Endothelial cell of umbilical vein (primary cell): ENCODE measurements around the gene ZNF57.

Experiments used
- CTCF ChIP-seq, 2 donors: IDR thresholded peaks; 1 replicate in 1 of 2; 2 replicates in 1 of 2; pipeline ENCODE4 v1.5.1; 2011; ENCODE audit warnings: low read length in 2 of 2, mild to moderate bottlenecking in 2 of 2, moderate library complexity in 2 of 2, control low read depth in 1 of 2, inconsistent platforms in 1 of 2, low read depth in 1 of 2; ENCODE audit not compliant: insufficient read depth in 1 of 2; ENCODE audit errors: extremely low read depth in 1 of 2
- EZH2 ChIP-seq: IDR thresholded peaks from 2 replicates; pipeline ENCODE4 v1.6.1; 2012; ENCODE audit warnings: borderline replicate concordance, low read depth, mild to moderate bottlenecking, moderate library complexity, low read length, inconsistent platforms; ENCODE audit not compliant: severe bottlenecking
- FOS ChIP-seq: IDR thresholded peaks from 2 replicates; pipeline ENCODE4 v1.6.1; 2011; ENCODE audit warnings: mild to moderate bottlenecking, low read length, moderate library complexity, borderline replicate concordance; ENCODE audit not compliant: insufficient read depth
- GATA2 ChIP-seq: IDR thresholded peaks from 2 replicates; pipeline ENCODE4 v1.7.0; 2011; ENCODE audit warnings: low read depth, mild to moderate bottlenecking, moderate library complexity, mixed read lengths, low read length; ENCODE audit not compliant: insufficient read length, insufficient read depth
- JUN ChIP-seq: IDR thresholded peaks from 2 replicates; pipeline ENCODE4 v1.6.1; 2011; ENCODE audit warnings: borderline replicate concordance, low read depth; ENCODE audit not compliant: insufficient read length, insufficient read depth
- MAX ChIP-seq: IDR thresholded peaks from 2 replicates; pipeline ENCODE4 v1.6.1; 2011; ENCODE audit not compliant: insufficient read depth, insufficient read length
- MYC ChIP-seq: IDR thresholded peaks from one replicate; pipeline ENCODE4 v1.6.1; 2011; ENCODE audit warnings: mild to moderate bottlenecking, low read depth, low read length
- POLR2A ChIP-seq: IDR thresholded peaks from 2 replicates; pipeline ENCODE4 v1.6.1; 2012; ENCODE audit warnings: low read depth, mild to moderate bottlenecking, control low read depth, low read length

DNA sequence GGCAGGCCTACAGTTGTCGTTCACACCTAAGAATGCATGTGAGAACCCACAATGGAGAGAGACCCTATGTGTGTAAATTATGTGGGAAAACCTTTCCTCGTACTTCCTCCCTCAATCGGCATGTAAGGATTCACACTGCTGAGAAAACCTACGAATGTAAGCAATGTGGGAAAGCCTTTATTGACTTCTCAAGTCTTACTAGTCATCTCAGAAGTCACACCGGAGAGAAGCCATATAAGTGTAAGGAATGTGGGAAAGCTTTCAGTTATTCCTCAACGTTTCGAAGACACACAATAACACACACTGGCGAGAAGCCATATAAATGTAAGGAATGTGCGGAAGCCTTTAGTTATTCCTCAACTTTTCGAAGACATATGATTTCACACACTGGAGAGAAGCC lies 48.1 kb upstream of the ZNF57 start:
- TF ChIP-seq CTCF (IDR thresholded peaks at IDR 0.05; ENCODE audit: extremely low read depth in 1 of 2, insufficient read depth in 1 of 2, low read depth in 1 of 2, low read length in 2 of 2) (no peak), POLR2A (no peak), GATA2 (no peak), MAX (no peak), JUN (no peak), EZH2 (no peak), FOS (no peak), MYC (no peak)
